GM12873 (cell line): ENCODE data around the gene DOK3.

ENCODE experiments used
- TF ChIP-seq, protein P1 (sequence below): IDR thresholded peaks from 2 replicates; pipeline ENCODE4 v1.5.1; 2012; ENCODE audit warnings: low read depth, mild to moderate bottlenecking, moderate library complexity, low read length, control low read depth; ENCODE audit not compliant: insufficient read depth; ENCODE audit errors: missing control alignments

Gene DOK3

DNA sequence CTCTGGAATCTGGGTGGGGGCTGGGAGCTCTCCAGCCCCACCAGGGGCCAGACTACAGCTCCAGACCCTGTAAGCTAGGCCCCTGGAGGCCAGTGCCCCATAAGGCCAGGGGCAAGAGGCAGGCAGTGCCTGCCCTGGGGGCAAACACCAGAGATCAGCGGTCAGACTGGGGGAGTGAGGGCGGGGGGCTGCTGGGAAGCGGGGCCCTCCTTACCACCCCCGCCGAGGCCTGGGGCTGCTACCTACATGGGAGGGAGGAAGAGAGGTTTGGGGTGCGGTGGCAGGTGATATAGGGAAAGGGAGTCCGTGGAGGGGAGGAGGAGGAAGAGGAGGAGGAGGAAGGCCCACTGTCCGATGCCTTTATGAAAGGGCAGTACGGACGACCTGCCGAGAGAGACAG, 50.3 kb downstream of the DOK3 start:
- TF ChIP-seq, protein P1, sequence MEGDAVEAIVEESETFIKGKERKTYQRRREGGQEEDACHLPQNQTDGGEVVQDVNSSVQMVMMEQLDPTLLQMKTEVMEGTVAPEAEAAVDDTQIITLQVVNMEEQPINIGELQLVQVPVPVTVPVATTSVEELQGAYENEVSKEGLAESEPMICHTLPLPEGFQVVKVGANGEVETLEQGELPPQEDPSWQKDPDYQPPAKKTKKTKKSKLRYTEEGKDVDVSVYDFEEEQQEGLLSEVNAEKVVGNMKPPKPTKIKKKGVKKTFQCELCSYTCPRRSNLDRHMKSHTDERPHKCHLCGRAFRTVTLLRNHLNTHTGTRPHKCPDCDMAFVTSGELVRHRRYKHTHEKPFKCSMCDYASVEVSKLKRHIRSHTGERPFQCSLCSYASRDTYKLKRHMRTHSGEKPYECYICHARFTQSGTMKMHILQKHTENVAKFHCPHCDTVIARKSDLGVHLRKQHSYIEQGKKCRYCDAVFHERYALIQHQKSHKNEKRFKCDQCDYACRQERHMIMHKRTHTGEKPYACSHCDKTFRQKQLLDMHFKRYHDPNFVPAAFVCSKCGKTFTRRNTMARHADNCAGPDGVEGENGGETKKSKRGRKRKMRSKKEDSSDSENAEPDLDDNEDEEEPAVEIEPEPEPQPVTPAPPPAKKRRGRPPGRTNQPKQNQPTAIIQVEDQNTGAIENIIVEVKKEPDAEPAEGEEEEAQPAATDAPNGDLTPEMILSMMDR = no peak

DNA sequence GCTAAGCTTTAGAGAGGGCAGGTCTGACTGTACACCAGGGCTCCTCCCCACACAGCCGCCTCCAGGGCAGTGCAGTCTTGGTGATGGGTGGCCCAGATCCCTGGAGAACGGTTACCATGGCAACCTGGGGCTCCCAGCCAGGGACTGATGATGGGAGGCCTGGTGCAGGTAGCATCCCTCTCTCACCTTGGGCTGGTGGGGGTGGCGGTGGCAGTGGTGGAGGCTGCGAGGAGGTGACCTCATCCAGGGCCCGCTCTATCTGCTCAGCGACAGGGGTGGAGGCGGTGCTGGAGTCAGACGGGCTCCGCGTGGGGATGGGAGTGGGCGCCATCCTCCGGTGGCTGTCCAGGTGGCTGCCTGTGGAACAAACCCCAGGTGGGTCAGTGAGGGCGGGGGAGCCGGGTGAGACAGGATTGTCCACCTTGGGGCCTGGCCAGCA, 50.7 kb downstream of the DOK3 start:
- TF ChIP-seq, protein P1 = no peak

DNA sequence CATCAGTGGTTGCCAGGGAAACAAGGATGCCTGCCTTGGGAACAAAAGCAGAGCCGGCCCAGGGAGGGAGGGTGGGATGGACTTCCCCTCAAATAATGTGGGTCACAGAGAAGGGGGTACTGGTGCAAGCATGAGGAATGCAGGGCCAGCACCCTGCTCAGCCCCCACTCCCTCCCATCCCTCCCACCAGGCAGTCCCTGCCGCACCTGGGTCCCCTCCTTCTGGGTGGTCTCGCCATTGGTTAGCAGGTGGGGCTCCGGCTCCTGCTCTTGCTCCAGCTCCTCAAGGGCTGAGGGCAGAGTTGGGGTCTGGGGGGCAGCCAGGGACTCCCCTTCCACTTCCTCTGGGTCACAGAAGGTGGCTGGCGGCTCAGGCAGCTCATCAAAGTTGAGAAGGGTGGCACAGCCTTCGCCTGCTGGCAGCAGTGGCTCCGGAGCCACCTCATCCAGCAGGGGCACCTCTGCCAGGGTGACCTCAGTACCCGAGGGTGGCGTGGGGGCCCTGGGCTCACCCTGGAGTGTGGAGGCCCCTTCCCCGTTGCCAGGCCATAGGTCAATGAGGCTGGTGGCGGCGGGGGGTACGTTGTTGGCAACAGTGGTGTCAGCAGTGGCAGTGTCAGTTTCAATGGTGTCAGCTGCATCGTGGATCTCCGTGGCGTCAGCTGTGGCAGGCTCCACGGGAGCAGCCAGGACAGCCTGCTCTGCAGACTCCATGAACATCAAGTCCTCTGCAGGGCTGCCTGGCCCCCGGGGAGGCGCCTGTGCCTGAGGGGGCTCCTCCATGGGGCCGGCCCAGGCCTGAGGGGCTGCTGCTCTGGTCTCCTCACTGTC, 51.6 kb downstream of the DOK3 start:
- TF ChIP-seq, protein P1 = no peak

DNA sequence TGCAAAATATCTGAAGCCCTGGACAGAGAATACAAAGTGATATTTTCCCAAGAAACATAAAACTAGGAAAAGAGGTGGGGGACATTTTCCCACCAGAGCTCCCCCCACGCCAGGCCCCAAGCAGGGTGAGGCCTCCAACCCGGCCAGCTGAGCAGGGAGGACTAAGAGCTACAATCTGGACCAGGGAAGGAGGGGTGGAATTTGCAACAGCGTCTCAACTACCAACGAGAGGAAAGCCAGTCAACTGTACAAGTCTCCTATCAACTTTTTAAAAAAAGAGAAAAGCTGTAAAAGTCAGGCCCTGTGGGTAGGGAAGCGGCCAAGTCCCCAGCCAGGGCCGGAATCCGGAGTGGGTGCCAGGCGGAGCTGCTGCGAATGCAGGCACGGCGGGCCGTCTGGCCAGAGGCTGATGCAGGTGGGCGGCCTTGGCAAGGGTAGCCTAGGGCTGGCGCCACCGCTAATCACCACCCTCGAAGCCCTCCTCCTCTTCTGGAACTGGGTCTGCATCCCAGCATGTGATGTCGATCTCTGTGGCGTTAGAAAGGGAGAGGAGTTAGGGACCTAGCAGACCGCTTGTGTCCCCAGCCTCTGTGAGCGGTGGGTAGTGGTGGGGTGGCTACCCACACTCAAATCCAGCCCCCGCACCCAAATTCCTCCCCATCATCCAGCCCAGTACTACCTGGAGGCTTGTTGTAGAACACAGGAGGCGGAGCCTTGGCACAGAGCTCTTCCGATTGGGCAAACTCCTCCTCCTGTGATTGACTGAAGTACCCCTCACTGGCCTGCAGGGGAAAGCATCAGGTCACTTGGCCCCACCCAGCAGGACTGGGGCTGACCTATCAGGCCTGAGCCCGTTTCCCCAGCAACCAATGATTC, 52.4 kb downstream of the DOK3 start:
- TF ChIP-seq, protein P1 = peak; percentile 71

- TF ChIP-seq, protein P1 = no peak
These were observed 53.0 kb downstream of the DOK3 start for GRCh38 chr5:177456591-177456964.

GRCh38 chr5:177455661-177456590, 53.7 kb downstream of the DOK3 start:
- TF ChIP-seq, protein P1 = peak; percentile 90
